HCT116 (cell line): Measurements from ENCODE around the gene PCDH20.

Experiments used
- CBX3 ChIP-seq: IDR thresholded peaks from 2 replicates; pipeline ENCODE4 v1.6.1; 2012; ENCODE audit warnings: low read depth
- EZH2 ChIP-seq: fragments of 200-600 bp; sonication (generic); IDR thresholded peaks from 2 replicates; pipeline ENCODE4 v1.6.1; 2017; ENCODE audit warnings: antibody characterized with exemption, mixed run types
- EZH2phosphoT487 ChIP-seq: fragments of 200-600 bp; IDR thresholded peaks from 2 replicates; pipeline ENCODE4 v1.6.1; 2018; ENCODE audit warnings: antibody characterized with exemption, borderline replicate concordance
- JUND ChIP-seq: IDR thresholded peaks from 2 replicates; pipeline ENCODE4 v1.6.1; 2012
- POLR2A ChIP-seq: IDR thresholded peaks from 2 replicates; pipeline ENCODE4 v1.7.0; 2011; ENCODE audit warnings: borderline replicate concordance; ENCODE audit not compliant: insufficient read depth, insufficient read length; ENCODE audit errors: extremely low read depth
- POLR2AphosphoS5 ChIP-seq: IDR thresholded peaks from 2 replicates; pipeline ENCODE4 v1.6.1; 2011; ENCODE audit warnings: mild to moderate bottlenecking, low read depth, low read length, moderate library complexity
- SIN3A ChIP-seq: IDR thresholded peaks from 2 replicates; pipeline ENCODE4 v1.6.1; 2012; ENCODE audit warnings: low read depth
- SRF ChIP-seq: IDR thresholded peaks from 2 replicates; pipeline ENCODE4 v1.6.1; 2012; ENCODE audit warnings: low read depth
- YY1 ChIP-seq: IDR thresholded peaks from 2 replicates; pipeline ENCODE4 v1.6.1; 2011; ENCODE audit warnings: low read length, low read depth, moderate library complexity, mild to moderate bottlenecking; ENCODE audit not compliant: insufficient replicate concordance; ENCODE audit errors: extremely low read depth
- ZFX ChIP-seq: fragments of 450-650 bp; IDR thresholded peaks from 2 replicates; pipeline ENCODE4 v1.6.1; 2017
- ZNF274 ChIP-seq: fragments of 200-500 bp; sonication (Bioruptor generic); IDR thresholded peaks from 2 replicates; pipeline ENCODE4 v1.6.1; 2014; ENCODE audit warnings: mild to moderate bottlenecking, low read depth, low read length, inconsistent platforms
- TF ChIP-seq, protein P1 (sequence below), 3 experiments: fragments of 200-600 bp in 1 of 3; sonication (generic) in 1 of 3; IDR thresholded peaks in 2 of 3; conservative IDR thresholded peaks in 1 of 3; 2 replicates each; pipeline ENCODE4 v1.5.1; 2012 to 2017; ENCODE audit warnings: low read depth in 2 of 3, low read length in 2 of 3, antibody characterized with exemption in 1 of 3, borderline replicate concordance in 1 of 3, control low read depth in 1 of 3, mild to moderate bottlenecking in 1 of 3, mixed read lengths in 1 of 3, mixed run types in 1 of 3, moderate library complexity in 1 of 3; ENCODE audit not compliant: insufficient read depth in 1 of 3
- TF ChIP-seq, protein P2 (sequence below): IDR thresholded peaks from 2 replicates; pipeline ENCODE4 v1.6.1; 2012; ENCODE audit warnings: low read depth

DNA sequence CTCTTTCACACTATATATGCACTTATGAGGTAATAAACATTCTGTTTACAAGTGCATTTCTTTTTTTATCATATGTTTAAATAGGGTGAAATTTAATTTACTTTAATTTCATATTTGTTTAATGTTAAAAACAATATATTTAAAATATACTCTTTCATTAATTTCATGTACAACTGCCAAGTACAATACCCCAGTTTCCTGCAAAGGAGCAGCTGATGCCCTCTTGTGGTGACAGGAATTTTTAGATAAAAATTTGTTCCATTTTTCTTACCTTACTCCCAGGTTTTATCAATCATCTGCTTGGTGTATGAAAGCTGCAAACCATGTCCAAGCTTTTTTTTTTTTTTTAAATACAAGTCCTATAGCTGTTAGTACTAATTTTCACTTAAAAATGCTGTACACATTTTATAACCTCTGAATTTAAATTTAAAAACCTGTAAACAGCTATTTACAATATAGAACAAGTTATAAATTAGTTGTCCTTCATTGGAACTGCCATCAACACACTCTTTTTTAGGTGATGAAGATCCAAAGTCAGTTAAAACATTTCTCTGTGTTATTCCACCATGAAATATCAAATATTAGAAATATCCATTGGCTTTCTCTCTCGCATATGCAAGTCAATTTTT is 4.9 kb downstream of the PCDH20 start:
- TF ChIP-seq, protein P1, sequence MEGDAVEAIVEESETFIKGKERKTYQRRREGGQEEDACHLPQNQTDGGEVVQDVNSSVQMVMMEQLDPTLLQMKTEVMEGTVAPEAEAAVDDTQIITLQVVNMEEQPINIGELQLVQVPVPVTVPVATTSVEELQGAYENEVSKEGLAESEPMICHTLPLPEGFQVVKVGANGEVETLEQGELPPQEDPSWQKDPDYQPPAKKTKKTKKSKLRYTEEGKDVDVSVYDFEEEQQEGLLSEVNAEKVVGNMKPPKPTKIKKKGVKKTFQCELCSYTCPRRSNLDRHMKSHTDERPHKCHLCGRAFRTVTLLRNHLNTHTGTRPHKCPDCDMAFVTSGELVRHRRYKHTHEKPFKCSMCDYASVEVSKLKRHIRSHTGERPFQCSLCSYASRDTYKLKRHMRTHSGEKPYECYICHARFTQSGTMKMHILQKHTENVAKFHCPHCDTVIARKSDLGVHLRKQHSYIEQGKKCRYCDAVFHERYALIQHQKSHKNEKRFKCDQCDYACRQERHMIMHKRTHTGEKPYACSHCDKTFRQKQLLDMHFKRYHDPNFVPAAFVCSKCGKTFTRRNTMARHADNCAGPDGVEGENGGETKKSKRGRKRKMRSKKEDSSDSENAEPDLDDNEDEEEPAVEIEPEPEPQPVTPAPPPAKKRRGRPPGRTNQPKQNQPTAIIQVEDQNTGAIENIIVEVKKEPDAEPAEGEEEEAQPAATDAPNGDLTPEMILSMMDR (IDR thresholded peaks at IDR 0.05 in 2 of 3, conservative IDR thresholded peaks at IDR 0.05 in 1 of 3; ENCODE audit: borderline replicate concordance in 1 of 3, insufficient read depth in 1 of 3, low read depth in 2 of 3, low read length in 2 of 3) = peak; percentile 37 to 44 (median 41); a peak in 4 of 6 replicates
- no peak for TF ChIP-seq SIN3A
- no peak for TF ChIP-seq POLR2AphosphoS5
- TF ChIP-seq, protein P2, sequence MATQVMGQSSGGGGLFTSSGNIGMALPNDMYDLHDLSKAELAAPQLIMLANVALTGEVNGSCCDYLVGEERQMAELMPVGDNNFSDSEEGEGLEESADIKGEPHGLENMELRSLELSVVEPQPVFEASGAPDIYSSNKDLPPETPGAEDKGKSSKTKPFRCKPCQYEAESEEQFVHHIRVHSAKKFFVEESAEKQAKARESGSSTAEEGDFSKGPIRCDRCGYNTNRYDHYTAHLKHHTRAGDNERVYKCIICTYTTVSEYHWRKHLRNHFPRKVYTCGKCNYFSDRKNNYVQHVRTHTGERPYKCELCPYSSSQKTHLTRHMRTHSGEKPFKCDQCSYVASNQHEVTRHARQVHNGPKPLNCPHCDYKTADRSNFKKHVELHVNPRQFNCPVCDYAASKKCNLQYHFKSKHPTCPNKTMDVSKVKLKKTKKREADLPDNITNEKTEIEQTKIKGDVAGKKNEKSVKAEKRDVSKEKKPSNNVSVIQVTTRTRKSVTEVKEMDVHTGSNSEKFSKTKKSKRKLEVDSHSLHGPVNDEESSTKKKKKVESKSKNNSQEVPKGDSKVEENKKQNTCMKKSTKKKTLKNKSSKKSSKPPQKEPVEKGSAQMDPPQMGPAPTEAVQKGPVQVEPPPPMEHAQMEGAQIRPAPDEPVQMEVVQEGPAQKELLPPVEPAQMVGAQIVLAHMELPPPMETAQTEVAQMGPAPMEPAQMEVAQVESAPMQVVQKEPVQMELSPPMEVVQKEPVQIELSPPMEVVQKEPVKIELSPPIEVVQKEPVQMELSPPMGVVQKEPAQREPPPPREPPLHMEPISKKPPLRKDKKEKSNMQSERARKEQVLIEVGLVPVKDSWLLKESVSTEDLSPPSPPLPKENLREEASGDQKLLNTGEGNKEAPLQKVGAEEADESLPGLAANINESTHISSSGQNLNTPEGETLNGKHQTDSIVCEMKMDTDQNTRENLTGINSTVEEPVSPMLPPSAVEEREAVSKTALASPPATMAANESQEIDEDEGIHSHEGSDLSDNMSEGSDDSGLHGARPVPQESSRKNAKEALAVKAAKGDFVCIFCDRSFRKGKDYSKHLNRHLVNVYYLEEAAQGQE = no peak
- no peak for TF ChIP-seq JUND
- TF ChIP-seq EZH2 = no peak
- TF ChIP-seq SRF = no peak
- TF ChIP-seq POLR2A = no peak
- no peak for TF ChIP-seq ZFX
- TF ChIP-seq CBX3 = no peak
- TF ChIP-seq EZH2phosphoT487 = no peak
- TF ChIP-seq YY1 = no peak
- no peak for TF ChIP-seq ZNF274
